HG02642 (cell line): ENCODE results near the gene SPEN.

Experiments
- ATAC-seq: cut with Tn5 transposase; IDR thresholded peaks from one replicate; pipeline ENCODE4 v1.9.1; 2021; ENCODE audit warnings: mild to moderate bottlenecking; ENCODE audit not compliant: unreplicated experiment, poor library complexity

The SPEN gene

GRCh38 chr1:15852036-15852827 lies 4.7 kb downstream of the SPEN start:
- ATAC-seq = no peak

- ATAC-seq = no peak
Observed at GRCh38 chr1:15852828-15853302, 5.4 kb downstream of the SPEN start.

GRCh38 chr1:15856888-15857287 lies 9.4 kb downstream of the SPEN start:
- ATAC-seq = no peak

GRCh38 chr1:15858069-15858670 lies 10.7 kb downstream of the SPEN start:
- ATAC-seq = no peak

- no peak for ATAC-seq
Observed at GRCh38 chr1:15858672-15859372, 11.3 kb downstream of the SPEN start.

GRCh38 chr1:15863156-15863901 lies 15.8 kb downstream of the SPEN start:
- ATAC-seq = no peak

GRCh38 chr1:15866721-15867201 lies 19.3 kb downstream of the SPEN start:
- ATAC-seq = no peak

GRCh38 chr1:15867288-15867687 lies 19.8 kb downstream of the SPEN start:
- ATAC-seq = no peak

GRCh38 chr1:15869413-15869812 lies 21.9 kb downstream of the SPEN start:
- ATAC-seq = no peak

- ATAC-seq = no peak
Observed at GRCh38 chr1:15870421-15870820, 22.9 kb downstream of the SPEN start.

- ATAC-seq = no peak
Observed at GRCh38 chr1:15874471-15874870, 27.0 kb downstream of the SPEN start.

- ATAC-seq = no peak
Observed at GRCh38 chr1:15876357-15877055, 29.0 kb downstream of the SPEN start.

GRCh38 chr1:15881961-15882360 lies 34.5 kb downstream of the SPEN start:
- ATAC-seq = no peak

GRCh38 chr1:15882665-15883064 lies 35.2 kb downstream of the SPEN start:
- ATAC-seq = no peak

- ATAC-seq = no peak
Observed at GRCh38 chr1:15883326-15883725, 35.8 kb downstream of the SPEN start.

- no peak for ATAC-seq
Observed at GRCh38 chr1:15884477-15884876, 37.0 kb downstream of the SPEN start.

- ATAC-seq = no peak
Observed at GRCh38 chr1:15885269-15885668, 37.8 kb downstream of the SPEN start.

- ATAC-seq = peak; percentile 64
Observed at GRCh38 chr1:15885701-15886610, 38.4 kb downstream of the SPEN start.
